CD14-positive monocyte (primary cell): ENCODE results near the gene PLEKHJ1. TPM values are rescaled to one million over a fixed set of nuclear protein-coding genes. Genes with fewer than 3 reads are reported as not detected.

Experiments
- DNase-seq, 3 donors: peaks; one replicate each; pipeline ENCODE4 v3.0.0-alpha.2; 2011 to 2022
- H2AFZ ChIP-seq: 2 replicates; pipeline ENCODE4 v1.6.0; 2012; ENCODE audit warnings: mild to moderate bottlenecking, low read depth, low read length, inconsistent platforms; ENCODE audit not compliant: insufficient read depth, poor library complexity, severe bottlenecking
- H3K27ac ChIP-seq, 2 donors: 1 replicate in 1 of 2; 2 replicates in 1 of 2; pipeline ENCODE4 v1.5.1; 2012 to 2013; ENCODE audit warnings: low read length in 2 of 2, control low read depth in 1 of 2, inconsistent platforms in 1 of 2, low read depth in 1 of 2, mild to moderate bottlenecking in 1 of 2
- H3K27me3 ChIP-seq, 2 donors: one replicate each; pipeline versions ENCODE4 v1.6.0 to v1.6.1; 2011 to 2013; ENCODE audit warnings: low read length in 2 of 2; ENCODE audit not compliant: control insufficient read depth in 2 of 2, insufficient read depth in 2 of 2
- H3K36me3 ChIP-seq, 2 donors: replicated peaks in 1 of 2; 1 replicate in 1 of 2; 2 replicates in 1 of 2; pipeline versions ENCODE4 v1.5.1 to v1.6.1; 2012 to 2013; ENCODE audit warnings: low read length in 2 of 2, control low read depth in 1 of 2, inconsistent platforms in 1 of 2, mild to moderate bottlenecking in 1 of 2; ENCODE audit not compliant: insufficient read depth in 2 of 2, control insufficient read depth in 1 of 2
- H3K4me1 ChIP-seq, 2 donors: 1 replicate in 1 of 2; 2 replicates in 1 of 2; pipeline versions ENCODE4 v1.5.1 to v1.6.1; 2012 to 2013; ENCODE audit warnings: low read length in 2 of 2, control low read depth in 1 of 2, inconsistent platforms in 1 of 2, mild to moderate bottlenecking in 1 of 2, moderate library complexity in 1 of 2; ENCODE audit not compliant: insufficient read depth in 2 of 2, control insufficient read depth in 1 of 2
- H3K4me2 ChIP-seq: replicated peaks from 2 replicates; pipeline ENCODE3; 2012; ENCODE audit warnings: low read length, moderate library complexity, mild to moderate bottlenecking; ENCODE audit not compliant: poor library complexity, severe bottlenecking; ENCODE audit errors: extremely low read depth
- H3K4me3 ChIP-seq, 3 experiments: fragments of 200-600 bp in 1 of 3; sonication (generic) in 1 of 3; replicated peaks in 1 of 3; 1 replicate in 2 of 3; 2 replicates in 1 of 3; pipeline ENCODE4 v1.5.1; 2011 to 2013; ENCODE audit warnings: low read length in 3 of 3, mild to moderate bottlenecking in 3 of 3, control low read depth in 2 of 3, low read depth in 2 of 3, inconsistent platforms in 1 of 3, moderate library complexity in 1 of 3
- H3K79me2 ChIP-seq: 2 replicates; pipeline ENCODE4 v1.6.0; 2012; ENCODE audit warnings: mild to moderate bottlenecking, control low read depth, inconsistent platforms, low read length, moderate library complexity; ENCODE audit not compliant: insufficient read depth
- H3K9ac ChIP-seq: 2 replicates; pipeline ENCODE4 v1.6.0; 2017; ENCODE audit warnings: low read length, mild to moderate bottlenecking; ENCODE audit not compliant: insufficient read depth, poor library complexity, severe bottlenecking
- H3K9me3 ChIP-seq, 2 donors: replicated peaks in 1 of 2; 1 replicate in 1 of 2; 2 replicates in 1 of 2; pipeline versions ENCODE4 v1.5.1 to v1.6.1; 2012 to 2013; ENCODE audit warnings: low read length in 2 of 2, control low read depth in 1 of 2; ENCODE audit not compliant: control insufficient read depth in 1 of 2, insufficient read depth in 1 of 2
- H4K20me1 ChIP-seq: 2 replicates; pipeline ENCODE4 v1.6.0; 2012; ENCODE audit warnings: mild to moderate bottlenecking, low read length, control low read depth, moderate library complexity; ENCODE audit not compliant: insufficient read depth
- H3K27ac Mint-ChIP-seq, 7 donors: one replicate each; pipeline ENCODE4 v1.8.0; 2020; ENCODE audit warnings: mild to moderate bottlenecking in 7 of 7, mixed read lengths in 7 of 7, moderate library complexity in 6 of 7, inconsistent platforms in 2 of 7
- H3K27me3 Mint-ChIP-seq, 3 donors: one replicate each; pipeline ENCODE4 v1.8.0; 2021 to 2022; ENCODE audit warnings: low read depth in 3 of 3, mild to moderate bottlenecking in 3 of 3, mixed read lengths in 3 of 3, moderate library complexity in 3 of 3, inconsistent platforms in 1 of 3
- H3K36me3 Mint-ChIP-seq, 2 donors: one replicate each; pipeline ENCODE4 v1.8.0; 2020; ENCODE audit warnings: mixed read lengths in 2 of 2, inconsistent platforms in 1 of 2, mild to moderate bottlenecking in 1 of 2
- H3K4me1 Mint-ChIP-seq: one replicate; pipeline ENCODE4 v1.8.0; 2020; ENCODE audit warnings: mild to moderate bottlenecking, mixed read lengths
- H3K4me3 Mint-ChIP-seq, 2 donors: one replicate each; pipeline ENCODE4 v1.8.0; 2020; ENCODE audit warnings: mild to moderate bottlenecking in 2 of 2, mixed read lengths in 2 of 2, moderate library complexity in 1 of 2
- H3K9me3 Mint-ChIP-seq, 7 donors: one replicate each; pipeline ENCODE4 v1.8.0; 2020 to 2022; ENCODE audit warnings: mixed read lengths in 7 of 7, mild to moderate bottlenecking in 6 of 7, moderate library complexity in 6 of 7, inconsistent platforms in 2 of 7
- CTCF ChIP-seq: fragments of 200-600 bp; IDR thresholded peaks from one replicate; pipeline ENCODE4 v1.8.0; 2022; ENCODE audit warnings: antibody characterized with exemption, mild to moderate bottlenecking
- WGBS: methylation state at CpG from one replicate; pipeline ENCODE4 v1.1.5; 2013; ENCODE audit warnings: missing lambda C conversion rate; ENCODE audit not compliant: insufficient coverage; 5-methylcytosine and 5-hydroxymethylcytosine counted together
- intact Hi-C, 2 donors: fragments of 100-400 bp; cut with micrococcal nuclease; formaldehyde crosslinking; loops; one replicate each; pipeline versions ENCODE4 v1.15.0 to v1.15.1; 2023
- polyA plus RNA-seq, 3 donors: library from polyadenylated mRNA; depleted of rRNA in 1 of 3; unstranded in 2 of 3; stranded (reverse) in 1 of 3; fragments of 300-500 nt in 2 of 3; fragments of >200 nt in 1 of 3; fragmentation: Illumina TruSeq in 2 of 3; gene quantifications; 1 replicate in 2 of 3; 2 replicates in 1 of 3; pipeline ENCODE4 v1.2.3, GENCODE V29; 2012 to 2021

Gene PLEKHJ1
- polyA plus RNA-seq, 3 donors, result 62.1 to 90.0 (median 69.0) TPM

GRCh38 chr19:2268861-2269243 lies 32.7 kb upstream of the PLEKHJ1 start:
- TF ChIP-seq CTCF, result no peak
- H3K9me3 ChIP-seq, result no peaks in the 10 kb centered on the region
- H2AFZ ChIP-seq, result peak overlapping the region; percentile 74
- peaks cover 19 to 21% of the 10 kb centered on the region in 2 donors for H3K36me3 ChIP-seq
- peaks cover 43% of the 10 kb centered on the region for H4K20me1 ChIP-seq
- under 1% methylated on average over 18 of the region's 19 CpGs for WGBS
- Mint-ChIP-seq H3K36me3 (peaks cover 10 to 22% of the 10 kb centered on the region in 2 donors), H3K4me1 (peaks cover 64% of the 10 kb centered on the region), H3K27me3 (peaks cover 0 to 2% (median 0%) of the 10 kb centered on the region in 3 donors), H3K4me3 (peak overlapping the region; percentile 48 to 98), H3K9me3 (peaks cover 0 to 7% (median 0%) of the 10 kb centered on the region in 7 donors), H3K27ac (peak overlapping the region in 5 of 7 donors; percentile 32 to 87 (median 76))
- no peak for DNase-seq
- peaks cover 87% of the 10 kb centered on the region for H3K79me2 ChIP-seq
- intact Hi-C loops, result no loop called here
- H3K9ac ChIP-seq, result peak overlapping the region; percentile 64
- H3K4me1 ChIP-seq, result peaks cover 71 to 79% of the 10 kb centered on the region in 2 donors
- peak overlapping the region in 1 of 2 donors; percentile 70 for H3K27ac ChIP-seq
- H3K27me3 ChIP-seq, result no peaks in the 10 kb centered on the region
- H3K4me3 ChIP-seq, result peak overlapping the region; percentile 74 to 100 (median 79)
- peak overlapping the region; percentile 94 for H3K4me2 ChIP-seq

GRCh38 chr19:2268480-2268830 lies 32.3 kb upstream of the PLEKHJ1 start:
- Histone ChIP-seq H3K27ac (peak overlapping the region in 1 of 2 donors; percentile 70), H3K9me3 (no peaks in the 10 kb centered on the region), H3K36me3 (peaks cover 19 to 21% of the 10 kb centered on the region in 2 donors), H3K4me3 (peak overlapping the region; percentile 74 to 100 (median 79)), H3K79me2 (peaks cover 83% of the 10 kb centered on the region), H3K4me2 (peak overlapping the region; percentile 94), H3K9ac (peak overlapping the region; percentile 64), H4K20me1 (peaks cover 39% of the 10 kb centered on the region), H3K27me3 (no peaks in the 10 kb centered on the region), H3K4me1 (peaks cover 71 to 79% of the 10 kb centered on the region in 2 donors), H2AFZ (peak overlapping the region; percentile 74)
- no peak for DNase-seq
- no peak for TF ChIP-seq CTCF
- Mint-ChIP-seq H3K4me1 (peaks cover 64% of the 10 kb centered on the region), H3K4me3 (peak overlapping the region; percentile 48 to 98), H3K36me3 (peaks cover 10 to 21% of the 10 kb centered on the region in 2 donors), H3K27ac (peak overlapping the region in 2 of 7 donors; percentile 76 to 87), H3K27me3 (peaks cover 0 to 2% (median 0%) of the 10 kb centered on the region in 3 donors), H3K9me3 (peaks cover 0 to 7% (median 0%) of the 10 kb centered on the region in 7 donors)
- 100% methylated on average over 1 of the region's 4 CpGs for WGBS
- intact Hi-C loops, result no loop called here
